ENCODE results near the gene C2CD5.

The C2CD5 gene

GRCh38 chr12:22518060-22518719 lies 26.2 kb downstream of the C2CD5 start:
- peak; percentile 51; the same call in 1 of the 2 replicates for TF ChIP-seq MAX (IDR thresholded peaks at IDR 0.05)
- peak; percentile 74 for TF ChIP-seq TCF12 (IDR thresholded peaks at IDR 0.05; ENCODE audit: low read depth)
- TF ChIP-seq EGR1 (IDR thresholded peaks at IDR 0.05): no peak
- TF ChIP-seq NFIC (IDR thresholded peaks at IDR 0.05): peak; percentile 90

- no peak for TF ChIP-seq NFIC (IDR thresholded peaks at IDR 0.05)
- no peak for TF ChIP-seq REST (IDR thresholded peaks at IDR 0.05; ENCODE audit: low read depth)
- TF ChIP-seq TCF12 (IDR thresholded peaks at IDR 0.05; ENCODE audit: low read depth): no peak
- TF ChIP-seq CEBPB (IDR thresholded peaks at IDR 0.05): no peak
- no peak for TF ChIP-seq MAX (IDR thresholded peaks at IDR 0.05)
- TF ChIP-seq RAD21 (IDR thresholded peaks at IDR 0.05; ENCODE audit: low read depth): no peak
- no peak for TF ChIP-seq TAF1 (IDR thresholded peaks at IDR 0.05; ENCODE audit: low read depth)
- no peak for TF ChIP-seq EGR1 (IDR thresholded peaks at IDR 0.05)
- no peak for TF ChIP-seq TEAD4 (IDR thresholded peaks at IDR 0.05)
- TF ChIP-seq FOXM1 (IDR thresholded peaks at IDR 0.05; ENCODE audit: borderline replicate concordance, low read depth): no peak
- no peak for TF ChIP-seq ZBTB7A (IDR thresholded peaks at IDR 0.05; ENCODE audit: low read depth)
- TF ChIP-seq USF1 (IDR thresholded peaks at IDR 0.05): no peak
These were observed 29.5 kb downstream of the C2CD5 start for GRCh38 chr12:22514875-22515274.

GRCh38 chr12:22505826-22506225 lies 38.5 kb downstream of the C2CD5 start:
- no peak for TF ChIP-seq FOXM1 (IDR thresholded peaks at IDR 0.05; ENCODE audit: borderline replicate concordance, low read depth)
- TF ChIP-seq EGR1 (IDR thresholded peaks at IDR 0.05): no peak
- TF ChIP-seq CEBPB (IDR thresholded peaks at IDR 0.05): no peak
- TF ChIP-seq TCF12 (IDR thresholded peaks at IDR 0.05; ENCODE audit: low read depth): no peak
- no peak for TF ChIP-seq USF1 (IDR thresholded peaks at IDR 0.05)
- TF ChIP-seq RAD21 (IDR thresholded peaks at IDR 0.05; ENCODE audit: low read depth): no peak
- TF ChIP-seq TEAD4 (IDR thresholded peaks at IDR 0.05): no peak
- TF ChIP-seq TAF1 (IDR thresholded peaks at IDR 0.05; ENCODE audit: low read depth): no peak
- TF ChIP-seq ZBTB7A (IDR thresholded peaks at IDR 0.05; ENCODE audit: low read depth): no peak
- no peak for TF ChIP-seq EP300 (IDR thresholded peaks at IDR 0.05; ENCODE audit: borderline replicate concordance)
- no peak for TF ChIP-seq YY1 (IDR thresholded peaks at IDR 0.05; ENCODE audit: low read depth)
- TF ChIP-seq CREB1 (IDR thresholded peaks at IDR 0.05; ENCODE audit: low read depth): no peak
- no peak for TF ChIP-seq REST (IDR thresholded peaks at IDR 0.05; ENCODE audit: low read depth)
- no peak for TF ChIP-seq NFIC (IDR thresholded peaks at IDR 0.05)
- TF ChIP-seq MAX (IDR thresholded peaks at IDR 0.05): no peak

GRCh38 chr12:22500100-22500499 lies 44.2 kb downstream of the C2CD5 start:
- TF ChIP-seq CEBPB (IDR thresholded peaks at IDR 0.05): no peak
- no peak for TF ChIP-seq FOXM1 (IDR thresholded peaks at IDR 0.05; ENCODE audit: borderline replicate concordance, low read depth)
- no peak for TF ChIP-seq TEAD4 (IDR thresholded peaks at IDR 0.05)
- no peak for TF ChIP-seq CREB1 (IDR thresholded peaks at IDR 0.05; ENCODE audit: low read depth)
- no peak for TF ChIP-seq EP300 (IDR thresholded peaks at IDR 0.05; ENCODE audit: borderline replicate concordance)
- TF ChIP-seq ZBTB7A (IDR thresholded peaks at IDR 0.05; ENCODE audit: low read depth): no peak
- no peak for TF ChIP-seq EGR1 (IDR thresholded peaks at IDR 0.05)
- TF ChIP-seq REST (IDR thresholded peaks at IDR 0.05; ENCODE audit: low read depth): no peak
- TF ChIP-seq YY1 (IDR thresholded peaks at IDR 0.05; ENCODE audit: low read depth): no peak
- TF ChIP-seq USF1 (IDR thresholded peaks at IDR 0.05): no peak
- TF ChIP-seq TAF1 (IDR thresholded peaks at IDR 0.05; ENCODE audit: low read depth): no peak
- no peak for TF ChIP-seq TCF12 (IDR thresholded peaks at IDR 0.05; ENCODE audit: low read depth)
- TF ChIP-seq RAD21 (IDR thresholded peaks at IDR 0.05; ENCODE audit: low read depth): no peak
- no peak for TF ChIP-seq NFIC (IDR thresholded peaks at IDR 0.05)
- no peak for TF ChIP-seq MAX (IDR thresholded peaks at IDR 0.05)

Measured in Ishikawa (cell line).